ENCODE measurements around the gene SLC22A9. TPM values are rescaled to one million over a fixed set of nuclear protein-coding genes. Genes with fewer than 3 reads are reported as not detected.

The SLC22A9 gene
- total RNA-seq, 1 donor from 2014 or later = not detected

DNA sequence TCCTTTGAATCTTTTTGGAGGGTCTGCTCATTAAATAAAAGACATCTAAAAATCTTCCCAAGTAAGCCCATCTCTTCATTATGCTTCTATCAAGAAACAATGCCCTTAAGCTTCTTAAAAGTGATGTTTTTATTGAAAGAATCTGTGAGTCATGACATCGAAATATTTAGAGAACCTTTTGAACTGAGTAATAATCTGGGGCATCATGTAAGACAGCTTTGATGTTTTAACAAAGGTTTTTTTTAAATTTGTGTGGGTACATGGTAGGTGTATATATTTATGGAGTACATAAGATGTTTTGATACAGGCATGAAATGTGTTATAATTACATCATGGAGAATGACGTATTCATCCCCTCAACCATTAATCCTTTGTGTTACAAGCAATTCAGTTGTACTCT is 74.6 kb downstream of the SLC22A9 start:
- H3K9me3 Mint-ChIP-seq (ENCODE audit: unreplicated experiment) = no peaks in the 10 kb centered on the region
- H3K4me3 Mint-ChIP-seq (ENCODE audit: unreplicated experiment) = no peak overlapping the region
- no peak overlapping the region for H3K27ac Mint-ChIP-seq (ENCODE audit: unreplicated experiment)
- TF ChIP-seq, protein P1, sequence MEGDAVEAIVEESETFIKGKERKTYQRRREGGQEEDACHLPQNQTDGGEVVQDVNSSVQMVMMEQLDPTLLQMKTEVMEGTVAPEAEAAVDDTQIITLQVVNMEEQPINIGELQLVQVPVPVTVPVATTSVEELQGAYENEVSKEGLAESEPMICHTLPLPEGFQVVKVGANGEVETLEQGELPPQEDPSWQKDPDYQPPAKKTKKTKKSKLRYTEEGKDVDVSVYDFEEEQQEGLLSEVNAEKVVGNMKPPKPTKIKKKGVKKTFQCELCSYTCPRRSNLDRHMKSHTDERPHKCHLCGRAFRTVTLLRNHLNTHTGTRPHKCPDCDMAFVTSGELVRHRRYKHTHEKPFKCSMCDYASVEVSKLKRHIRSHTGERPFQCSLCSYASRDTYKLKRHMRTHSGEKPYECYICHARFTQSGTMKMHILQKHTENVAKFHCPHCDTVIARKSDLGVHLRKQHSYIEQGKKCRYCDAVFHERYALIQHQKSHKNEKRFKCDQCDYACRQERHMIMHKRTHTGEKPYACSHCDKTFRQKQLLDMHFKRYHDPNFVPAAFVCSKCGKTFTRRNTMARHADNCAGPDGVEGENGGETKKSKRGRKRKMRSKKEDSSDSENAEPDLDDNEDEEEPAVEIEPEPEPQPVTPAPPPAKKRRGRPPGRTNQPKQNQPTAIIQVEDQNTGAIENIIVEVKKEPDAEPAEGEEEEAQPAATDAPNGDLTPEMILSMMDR (IDR thresholded peaks at IDR 0.05; ENCODE audit: unreplicated experiment) = no peak
- H3K4me1 Mint-ChIP-seq (ENCODE audit: unreplicated experiment) = no peaks in the 10 kb centered on the region
- no peaks in the 10 kb centered on the region for H3K36me3 Mint-ChIP-seq (ENCODE audit: low read depth, unreplicated experiment)
- no peaks in the 10 kb centered on the region for H3K27me3 Mint-ChIP-seq (ENCODE audit: unreplicated experiment)
- DNase-seq (ENCODE audit: low spot score) = no peak

- no peaks in the 10 kb centered on the region for H3K9me3 Mint-ChIP-seq (ENCODE audit: unreplicated experiment)
Measured at GRCh38 chr11:63445118-63445517, 75.5 kb downstream of the SLC22A9 start.

DNA sequence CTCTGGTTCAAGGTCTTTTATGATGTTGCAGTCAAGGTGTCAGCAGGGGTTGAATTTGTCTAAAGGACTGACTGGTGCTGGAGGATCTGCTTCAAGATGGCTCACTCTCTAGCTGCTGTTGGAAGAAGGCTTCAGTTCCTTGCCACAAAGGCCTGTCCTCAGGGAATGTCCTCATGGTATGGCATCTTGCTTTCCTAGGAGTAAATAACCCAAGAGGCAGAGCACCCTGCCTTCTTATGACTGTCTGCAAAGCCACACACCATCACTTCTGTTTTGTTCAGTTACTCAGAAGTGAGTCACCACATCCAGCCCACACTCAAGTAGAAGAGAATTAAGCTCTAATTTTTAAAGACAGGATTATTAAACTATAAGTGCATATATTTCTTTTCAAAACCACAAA is 76.1 kb downstream of the SLC22A9 start:
- no peak for DNase-seq (ENCODE audit: low spot score)
- Mint-ChIP-seq H3K27ac (ENCODE audit: unreplicated experiment) (no peak overlapping the region), H3K36me3 (ENCODE audit: low read depth, unreplicated experiment) (no peaks in the 10 kb centered on the region), H3K4me1 (ENCODE audit: unreplicated experiment) (no peaks in the 10 kb centered on the region), H3K27me3 (ENCODE audit: unreplicated experiment) (no peaks in the 10 kb centered on the region), H3K4me3 (ENCODE audit: unreplicated experiment) (no peak overlapping the region), H3K9me3 (ENCODE audit: unreplicated experiment) (no peaks in the 10 kb centered on the region)
- TF ChIP-seq, protein P1 (IDR thresholded peaks at IDR 0.05; ENCODE audit: unreplicated experiment) = no peak

More at GRCh38 chr11:63445118-63445517, 75.5 kb downstream of the SLC22A9 start:
- Mint-ChIP-seq H3K4me3 (ENCODE audit: unreplicated experiment) (no peak overlapping the region), H3K27ac (ENCODE audit: unreplicated experiment) (no peak overlapping the region), H3K36me3 (ENCODE audit: low read depth, unreplicated experiment) (no peaks in the 10 kb centered on the region), H3K27me3 (ENCODE audit: unreplicated experiment) (no peaks in the 10 kb centered on the region), H3K4me1 (ENCODE audit: unreplicated experiment) (no peaks in the 10 kb centered on the region)
- DNase-seq (ENCODE audit: low spot score) = no peak
- TF ChIP-seq, protein P1 (IDR thresholded peaks at IDR 0.05; ENCODE audit: unreplicated experiment) = no peak

GRCh38 chr11:63448646-63449045 is 79.1 kb downstream of the SLC22A9 start:
- H3K9me3 Mint-ChIP-seq (ENCODE audit: unreplicated experiment) = no peaks in the 10 kb centered on the region
- H3K36me3 Mint-ChIP-seq (ENCODE audit: low read depth, unreplicated experiment) = peaks cover 10% of the 10 kb centered on the region
- DNase-seq (ENCODE audit: low spot score) = no peak
- peaks cover 10% of the 10 kb centered on the region for H3K4me1 Mint-ChIP-seq (ENCODE audit: unreplicated experiment)
- no peak overlapping the region for H3K27ac Mint-ChIP-seq (ENCODE audit: unreplicated experiment)
- H3K27me3 Mint-ChIP-seq (ENCODE audit: unreplicated experiment) = no peaks in the 10 kb centered on the region
- H3K4me3 Mint-ChIP-seq (ENCODE audit: unreplicated experiment) = no peak overlapping the region
- TF ChIP-seq, protein P1 (IDR thresholded peaks at IDR 0.05; ENCODE audit: unreplicated experiment) = no peak

GRCh38 chr11:63459586-63459985 is 90.0 kb downstream of the SLC22A9 start:
- no peak overlapping the region for H3K4me3 Mint-ChIP-seq (ENCODE audit: unreplicated experiment)
- no peak for DNase-seq (ENCODE audit: low spot score)
- no peaks in the 10 kb centered on the region for H3K9me3 Mint-ChIP-seq (ENCODE audit: unreplicated experiment)
- no peaks in the 10 kb centered on the region for H3K36me3 Mint-ChIP-seq (ENCODE audit: low read depth, unreplicated experiment)
- H3K27ac Mint-ChIP-seq (ENCODE audit: unreplicated experiment) = no peak overlapping the region
- H3K27me3 Mint-ChIP-seq (ENCODE audit: unreplicated experiment) = no peaks in the 10 kb centered on the region
- TF ChIP-seq, protein P1 (IDR thresholded peaks at IDR 0.05; ENCODE audit: unreplicated experiment) = no peak
- no peaks in the 10 kb centered on the region for H3K4me1 Mint-ChIP-seq (ENCODE audit: unreplicated experiment)

Other genes starting within 250 kb of the SLC22A9 start
- gene SLC22A24, start 225.6 kb upstream of the SLC22A9 start, total RNA-seq (ENCODE audit: unreplicated experiment) = not detected
- not detected for gene SLC22A25, start 126.2 kb upstream of the SLC22A9 start, total RNA-seq (ENCODE audit: unreplicated experiment)
- 3.8 TPM for gene PLAAT5, start 121.4 kb downstream of the SLC22A9 start, total RNA-seq (ENCODE audit: unreplicated experiment)
- gene LGALS12, start 136.3 kb downstream of the SLC22A9 start, total RNA-seq (ENCODE audit: unreplicated experiment) = 0.67 TPM
- not detected for gene PLAAT4, start 167.0 kb downstream of the SLC22A9 start, total RNA-seq (ENCODE audit: unreplicated experiment)
- not detected for gene PLAAT2, start 193.6 kb downstream of the SLC22A9 start, total RNA-seq (ENCODE audit: unreplicated experiment)
- 14.1 TPM for gene PLAAT3, start 244.6 kb downstream of the SLC22A9 start, total RNA-seq (ENCODE audit: unreplicated experiment)

All from endothelial cell (in vitro differentiated cells).